Heart right ventricle (tissue), 16 donors: ENCODE measurements around the gene TEX44. TPM values are rescaled to one million over a fixed set of nuclear protein-coding genes. Genes with fewer than 3 reads are reported as not detected.
"Not testable (repeated sequence)": the region's sequence is repeated elsewhere in the genome, so short reads cannot be mapped to it uniquely, and the experiment has no call there.

ENCODE experiments used
- ATAC-seq, 8 donors: fragments of 200-7000 bp; cut with Tn5 transposase; one replicate each; pipeline ENCODE4 v1.9.1; 2020; ENCODE audit warnings: mild to moderate bottlenecking in 8 of 8, moderate library complexity in 8 of 8, moderate number of reproducible peaks in 1 of 8
- DNase-seq, 2 donors: peaks; one replicate each; pipeline ENCODE4 v3.0.0-alpha.2; 2020
- H3K27ac ChIP-seq, 10 donors: fragments of 200-600 bp; sonication (generic) in 2 of 10; one replicate each; pipeline versions ENCODE4 v1.5.0 to v1.8.0; 2020 to 2022; ENCODE audit warnings: mild to moderate bottlenecking in 3 of 10
- H3K27me3 ChIP-seq, 7 donors: fragments of 200-600 bp; one replicate each; pipeline ENCODE4 v1.8.0; 2021 to 2022; ENCODE audit warnings: mild to moderate bottlenecking in 2 of 7
- H3K36me3 ChIP-seq, 9 donors: fragments of 200-600 bp; sonication (generic) in 1 of 9; one replicate each; pipeline versions ENCODE4 v1.5.0 to v1.8.0; 2020 to 2022; ENCODE audit warnings: mild to moderate bottlenecking in 2 of 9
- H3K4me1 ChIP-seq, 9 donors: fragments of 200-600 bp; sonication (generic) in 1 of 9; one replicate each; pipeline versions ENCODE4 v1.5.0 to v1.8.0; 2020 to 2022; ENCODE audit warnings: mild to moderate bottlenecking in 4 of 9
- H3K4me3 ChIP-seq, 10 donors: fragments of 200-600 bp; sonication (generic) in 2 of 10; one replicate each; pipeline versions ENCODE4 v1.5.0 to v1.8.0; 2020 to 2022; ENCODE audit warnings: mild to moderate bottlenecking in 7 of 10, moderate library complexity in 2 of 10
- H3K9me3 ChIP-seq, 11 donors: fragments of 200-600 bp in 10 of 11; sonication (generic) in 2 of 11; one replicate each; pipeline versions ENCODE4 v1.5.0 to v1.8.0; 2013 to 2022; ENCODE audit warnings: mild to moderate bottlenecking in 2 of 11, control low read depth in 1 of 11, moderate library complexity in 1 of 11
- CTCF ChIP-seq, 9 donors: fragments of 200-600 bp; sonication (generic) in 2 of 9; IDR thresholded peaks; one replicate each; pipeline versions ENCODE4 v1.5.0 to v1.8.0; 2021 to 2022; ENCODE audit warnings: antibody characterized with exemption in 9 of 9, mild to moderate bottlenecking in 5 of 9, moderate library complexity in 1 of 9
- WGBS, 2 donors: extraction: QIAGEN DNeasy Blood & Tissue Kit; methylation state at CpG; one replicate each; pipeline ENCODE4 v1.1.7; 2013; ENCODE audit warnings: inconsistent platforms in 1 of 2; 5-methylcytosine and 5-hydroxymethylcytosine counted together
- intact Hi-C, 10 donors: fragments of 100-400 bp; cut with DNase I; formaldehyde crosslinking; loops; one replicate each; pipeline versions ENCODE4 v1.11.1 to v1.14.2; 2022
- polyA plus RNA-seq, 2 donors: library from polyadenylated mRNA; stranded (reverse); fragments of 200-250 nt; gene quantifications; one replicate each; pipeline ENCODE4 v1.2.3, GENCODE V29; 2013
- total RNA-seq, 10 donors: library from RNA; stranded (reverse); fragmentation: NEBNext Ultra II Directional in 3 of 10; extraction: Animal tissue kit (Norgen Biotek cat#: 25700) in 3 of 10; gene quantifications; one replicate each; pipeline versions ENCODE4 v1.2.1 to v1.2.4, GENCODE V29; 2021 to 2023
- donor health status: Arrhythmogenic right ventricular cardiomyopathy.
- donor health status: ischemic (EF 13 %, LVEDD 7.1; RV severe dilation, severe dysfunction).
- donor health status: healthy with polysubstance abuse.
- donor health status: DM: no; HTN: yes; CAD: no.
- donor health status: DM: no; HTN: no; CAD: no.
- donor health status: ischemic (EF 25% LVEDD 6.9; RV normal size, moderate dysfunction).
- donor health status: ischemic (EF 25% LVEDD 5.7; RV mildly dilated, moderate dysfunction).
- donor health status: healthy.
- donor health status: DM: yes; HTN: yes; CAD: no.
- donor health status: Ischemic cardiomyopathy.
- donor health status: ischemic (EF 35%, LVEDD 5.7; RV mildly dilated, moderate dysfunction).
- donor health status: nonischemic (EF 11% LVEDD 7.7; RV severe dilation, severe dysfunction).
- donor health status: DM: yes; HTN: yes; CAD: no.
- donor health status: PGD.
- donor health status: ischemic (EF 29% LVEDD 5.4; RV normal size, mild dysfunction).
- donor health status: nonischemic (EF 23%, LVEDD 6.1; RV moderate dilation, normal function).

TEX44 gene
- total and polyA plus RNA-seq, 12 donors = not detected

- TF ChIP-seq CTCF (IDR thresholded peaks at IDR 0.05) = no peak
- ATAC-seq = no peak
Observed at GRCh38 chr2:231579560-231579959, 13.1 kb upstream of the TEX44 start.

GRCh38 chr2:231581328-231581727 is 11.3 kb upstream of the TEX44 start:
- H3K27ac ChIP-seq = no peak overlapping the region
- no peaks in the 10 kb centered on the region for H3K9me3 ChIP-seq
- DNase-seq (no peak), ATAC-seq (no peak)
- no peaks in the 10 kb centered on the region for H3K4me1 ChIP-seq
- intact Hi-C loops = no loop called here
- no peak for TF ChIP-seq CTCF (IDR thresholded peaks at IDR 0.05)
- no peaks in the 10 kb centered on the region for H3K27me3 ChIP-seq
- no peak overlapping the region for H3K4me3 ChIP-seq
- H3K36me3 ChIP-seq = no peaks in the 10 kb centered on the region
- 78 to 81% methylated on average over 4 of the region's 4 CpGs for WGBS, 2 donors

More at GRCh38 chr2:231579560-231579959, 13.1 kb upstream of the TEX44 start:
- DNase-seq = no peak
- WGBS, 2 donors = 94 to 96% methylated on average over 3 of the region's 3 CpGs
- Histone ChIP-seq H3K27ac (no peak overlapping the region), H3K36me3 (no peaks in the 10 kb centered on the region), H3K9me3 (no peaks in the 10 kb centered on the region), H3K4me3 (no peak overlapping the region), H3K27me3 (no peaks in the 10 kb centered on the region), H3K4me1 (no peaks in the 10 kb centered on the region)
- intact Hi-C loops = no loop called here

- Histone ChIP-seq H3K36me3 (no peaks in the 10 kb centered on the region), H3K27me3 (no peaks in the 10 kb centered on the region), H3K27ac (peak overlapping the region in 2 of 10 donors; percentile 1 to 34), H3K4me1 (no peaks in the 10 kb centered on the region), H3K4me3 (no peak overlapping the region), H3K9me3 (no peaks in the 10 kb centered on the region)
- 54 to 55% methylated on average over 11 of the region's 11 CpGs for WGBS, 2 donors
- no peak for ATAC-seq
- intact Hi-C loops = no loop called here
- no peak for TF ChIP-seq CTCF (IDR thresholded peaks at IDR 0.05)
- DNase-seq = no peak
Observed at GRCh38 chr2:231583982-231584381, 8.7 kb upstream of the TEX44 start.

- ATAC-seq, DNase-seq, intact Hi-C loops, H3K4me3 ChIP-seq, H3K4me1 ChIP-seq, H3K27ac ChIP-seq, H3K9me3 ChIP-seq, H3K36me3 ChIP-seq, H3K27me3 ChIP-seq: not testable (repeated sequence)
- 94 to 95% methylated on average over 1 of the region's 1 CpG for WGBS, 2 donors
Observed at GRCh38 chr2:231587744-231588143, 4.9 kb upstream of the TEX44 start.

DNA sequence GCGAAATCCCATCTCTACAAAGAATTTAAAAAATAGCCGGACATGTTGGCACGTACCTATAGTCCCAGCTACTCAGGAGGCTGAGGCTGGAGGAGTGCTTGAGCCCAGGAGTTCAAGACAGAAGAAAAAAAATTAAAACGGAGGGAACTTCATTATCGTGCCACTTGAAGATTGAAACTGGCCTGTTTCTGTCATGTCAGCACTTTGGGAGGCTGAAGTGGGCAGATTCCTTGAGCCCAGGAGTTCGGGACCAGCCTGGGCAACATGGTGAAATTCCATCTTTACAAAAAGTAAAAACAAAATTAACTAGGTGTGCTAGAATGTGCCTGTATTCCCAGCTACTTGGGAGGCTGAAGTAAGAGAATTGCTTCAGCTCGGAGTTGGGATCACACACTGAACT is 3.0 kb upstream of the TEX44 start:
- DNase-seq = no peak
- TF ChIP-seq CTCF (IDR thresholded peaks at IDR 0.05) = no peak
- Histone ChIP-seq H3K36me3 (no peaks in the 10 kb centered on the region), H3K27me3 (no peaks in the 10 kb centered on the region), H3K27ac (no peak overlapping the region), H3K4me1 (no peaks in the 10 kb centered on the region), H3K4me3 (no peak overlapping the region), H3K9me3 (no peaks in the 10 kb centered on the region)
- intact Hi-C loops = no loop called here
- WGBS, 2 donors = 82 to 86% methylated on average over 7 of the region's 7 CpGs
- no peak for ATAC-seq
